Type B pancreatic cell (in vitro differentiated cells): Measurements from ENCODE around the gene PRKAR1B. TPM values are rescaled to one million over a fixed set of nuclear protein-coding genes. Genes with fewer than 3 reads are reported as not detected.

ENCODE experiments used
- DNase-seq: peaks from one replicate; pipeline ENCODE4 v3.0.0; 2021; ENCODE audit warnings: mixed read lengths; ENCODE audit not compliant: unreplicated experiment; ENCODE audit errors: extremely low spot score
- H3K27ac Mint-ChIP-seq: 2 replicates; pipeline ENCODE4 v1.8.0; 2021; ENCODE audit warnings: mild to moderate bottlenecking, mixed read lengths
- H3K27me3 Mint-ChIP-seq: 2 replicates; pipeline ENCODE4 v1.8.0; 2021; ENCODE audit warnings: mixed read lengths
- H3K36me3 Mint-ChIP-seq: 2 replicates; pipeline ENCODE4 v1.8.0; 2021; ENCODE audit warnings: mixed read lengths
- H3K4me1 Mint-ChIP-seq: one replicate; pipeline ENCODE4 v1.8.0; 2021; ENCODE audit warnings: mixed read lengths; ENCODE audit not compliant: unreplicated experiment
- H3K4me3 Mint-ChIP-seq: 2 replicates; pipeline ENCODE4 v1.8.0; 2021; ENCODE audit warnings: mild to moderate bottlenecking, mixed read lengths
- H3K9me3 Mint-ChIP-seq: 2 replicates; pipeline ENCODE4 v1.8.0; 2021; ENCODE audit warnings: mixed read lengths
- total RNA-seq: library from RNA; stranded (reverse); gene quantifications from 2 replicates; pipeline ENCODE4 v1.2.1, GENCODE V29; 2021; ENCODE audit warnings: low replicate concordance
- TF ChIP-seq, protein P1 (sequence below): fragments of 200-600 bp; sonication (generic); conservative IDR thresholded peaks from 2 replicates; pipeline ENCODE4 v1.5.0; 2021; ENCODE audit warnings: antibody characterized with exemption, mild to moderate bottlenecking

The PRKAR1B gene
- total RNA-seq, 1 donor from 2014 or later, result 26.1 TPM

- no peak overlapping the region for H3K27ac Mint-ChIP-seq
- no peak for DNase-seq
- no peaks in the 10 kb centered on the region for H3K27me3 Mint-ChIP-seq
- H3K4me1 Mint-ChIP-seq, result peaks cover 8% of the 10 kb centered on the region
- TF ChIP-seq, protein P1, sequence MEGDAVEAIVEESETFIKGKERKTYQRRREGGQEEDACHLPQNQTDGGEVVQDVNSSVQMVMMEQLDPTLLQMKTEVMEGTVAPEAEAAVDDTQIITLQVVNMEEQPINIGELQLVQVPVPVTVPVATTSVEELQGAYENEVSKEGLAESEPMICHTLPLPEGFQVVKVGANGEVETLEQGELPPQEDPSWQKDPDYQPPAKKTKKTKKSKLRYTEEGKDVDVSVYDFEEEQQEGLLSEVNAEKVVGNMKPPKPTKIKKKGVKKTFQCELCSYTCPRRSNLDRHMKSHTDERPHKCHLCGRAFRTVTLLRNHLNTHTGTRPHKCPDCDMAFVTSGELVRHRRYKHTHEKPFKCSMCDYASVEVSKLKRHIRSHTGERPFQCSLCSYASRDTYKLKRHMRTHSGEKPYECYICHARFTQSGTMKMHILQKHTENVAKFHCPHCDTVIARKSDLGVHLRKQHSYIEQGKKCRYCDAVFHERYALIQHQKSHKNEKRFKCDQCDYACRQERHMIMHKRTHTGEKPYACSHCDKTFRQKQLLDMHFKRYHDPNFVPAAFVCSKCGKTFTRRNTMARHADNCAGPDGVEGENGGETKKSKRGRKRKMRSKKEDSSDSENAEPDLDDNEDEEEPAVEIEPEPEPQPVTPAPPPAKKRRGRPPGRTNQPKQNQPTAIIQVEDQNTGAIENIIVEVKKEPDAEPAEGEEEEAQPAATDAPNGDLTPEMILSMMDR, result no peak
- H3K9me3 Mint-ChIP-seq, result no peaks in the 10 kb centered on the region
- no peak overlapping the region for H3K4me3 Mint-ChIP-seq
- H3K36me3 Mint-ChIP-seq, result no peaks in the 10 kb centered on the region
Measured at GRCh38 chr7:571096-571717, 155.9 kb downstream of the PRKAR1B start.

GRCh38 chr7:570801-571070 is 156.3 kb downstream of the PRKAR1B start:
- Mint-ChIP-seq H3K27ac (no peak overlapping the region), H3K4me3 (no peak overlapping the region), H3K36me3 (no peaks in the 10 kb centered on the region), H3K9me3 (no peaks in the 10 kb centered on the region), H3K27me3 (no peaks in the 10 kb centered on the region), H3K4me1 (peaks cover 8% of the 10 kb centered on the region)
- TF ChIP-seq, protein P1, result no peak
- no peak for DNase-seq

DNA sequence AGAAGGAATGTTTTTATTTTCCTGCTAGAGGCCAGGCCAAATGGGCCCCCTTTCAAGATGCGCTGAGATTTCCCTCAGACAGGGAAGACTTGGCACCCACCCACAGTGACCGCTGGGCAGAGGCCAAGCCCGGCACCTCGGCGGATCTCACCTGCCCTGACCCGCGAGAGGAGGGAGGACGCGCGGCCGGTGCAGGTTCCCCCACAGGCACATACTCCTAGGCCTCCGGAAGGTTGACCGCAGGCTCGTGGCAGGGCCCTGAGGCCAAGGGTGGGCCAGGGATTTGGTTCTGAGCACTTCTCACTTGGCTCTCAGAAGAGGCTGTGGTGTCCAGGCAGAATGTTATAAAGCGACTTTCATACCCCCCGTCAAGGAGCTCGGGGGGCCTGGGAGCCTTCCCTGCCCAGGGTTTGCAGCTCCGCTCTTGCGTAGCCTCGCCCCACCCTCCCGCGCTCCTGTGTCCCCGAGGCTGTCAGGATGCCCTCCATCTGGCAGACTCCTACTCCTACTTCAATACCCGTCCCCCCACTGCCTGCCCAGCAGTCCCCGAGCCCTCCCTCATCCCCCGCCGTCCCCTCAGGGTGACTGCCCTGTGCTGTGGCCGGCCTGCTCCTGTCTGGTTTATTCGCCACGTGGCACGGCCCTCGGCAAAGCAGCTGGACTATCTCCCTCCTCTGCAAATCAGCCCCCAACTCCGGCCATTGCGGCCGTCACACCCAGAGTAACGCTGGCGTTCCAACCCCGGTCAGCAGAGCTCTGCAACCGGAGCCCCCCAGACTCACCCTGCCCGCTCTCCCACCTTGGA is 156.9 kb downstream of the PRKAR1B start:
- TF ChIP-seq, protein P1, result no peak
- H3K27ac Mint-ChIP-seq, result no peak overlapping the region
- H3K4me1 Mint-ChIP-seq, result peaks cover 8% of the 10 kb centered on the region
- no peak overlapping the region for H3K4me3 Mint-ChIP-seq
- H3K27me3 Mint-ChIP-seq, result no peaks in the 10 kb centered on the region
- H3K9me3 Mint-ChIP-seq, result no peaks in the 10 kb centered on the region
- H3K36me3 Mint-ChIP-seq, result no peaks in the 10 kb centered on the region
- no peak for DNase-seq

DNA sequence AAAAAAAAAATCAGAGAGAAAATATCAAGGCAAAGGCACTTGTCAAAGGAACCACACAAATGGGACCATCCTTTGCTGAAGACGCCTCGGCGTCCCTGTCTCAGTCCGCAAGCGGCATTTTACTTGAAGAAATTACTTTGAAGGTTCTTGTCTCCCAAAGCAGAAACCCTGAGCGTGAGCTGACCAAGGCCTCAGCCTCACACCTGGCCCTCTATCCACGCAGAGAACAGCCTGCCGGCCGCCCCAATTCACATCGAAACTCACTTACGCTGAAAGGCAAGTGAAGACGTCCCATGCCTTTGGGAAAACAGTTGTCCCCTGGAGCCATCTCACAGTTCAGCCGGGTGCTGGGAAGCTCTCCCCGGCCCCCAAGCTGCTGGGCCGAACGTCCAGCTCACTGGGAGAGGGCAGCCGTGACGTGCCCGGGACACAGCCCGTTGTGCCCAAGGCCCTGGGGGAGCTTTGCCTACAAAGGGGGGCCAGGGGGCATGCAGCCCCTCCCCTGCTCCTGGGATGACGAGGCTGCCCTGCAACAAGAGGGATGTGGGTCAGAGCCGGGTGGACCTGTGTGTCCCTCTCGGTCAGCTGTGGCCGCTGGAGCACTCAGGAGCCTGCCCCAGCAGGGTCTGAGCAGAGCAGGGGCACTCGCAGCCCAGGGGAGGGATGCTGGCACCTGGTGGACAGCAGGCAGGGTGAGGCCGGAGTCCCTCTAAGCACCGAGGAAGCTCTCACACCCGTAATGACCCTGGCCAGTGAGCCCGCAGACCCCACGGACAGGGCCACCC is 157.8 kb downstream of the PRKAR1B start:
- Mint-ChIP-seq H3K4me3 (no peak overlapping the region), H3K9me3 (no peaks in the 10 kb centered on the region), H3K36me3 (no peaks in the 10 kb centered on the region), H3K4me1 (peaks cover 4% of the 10 kb centered on the region), H3K27ac (no peak overlapping the region), H3K27me3 (no peaks in the 10 kb centered on the region)
- TF ChIP-seq, protein P1, result no peak
- DNase-seq, result no peak

DNA sequence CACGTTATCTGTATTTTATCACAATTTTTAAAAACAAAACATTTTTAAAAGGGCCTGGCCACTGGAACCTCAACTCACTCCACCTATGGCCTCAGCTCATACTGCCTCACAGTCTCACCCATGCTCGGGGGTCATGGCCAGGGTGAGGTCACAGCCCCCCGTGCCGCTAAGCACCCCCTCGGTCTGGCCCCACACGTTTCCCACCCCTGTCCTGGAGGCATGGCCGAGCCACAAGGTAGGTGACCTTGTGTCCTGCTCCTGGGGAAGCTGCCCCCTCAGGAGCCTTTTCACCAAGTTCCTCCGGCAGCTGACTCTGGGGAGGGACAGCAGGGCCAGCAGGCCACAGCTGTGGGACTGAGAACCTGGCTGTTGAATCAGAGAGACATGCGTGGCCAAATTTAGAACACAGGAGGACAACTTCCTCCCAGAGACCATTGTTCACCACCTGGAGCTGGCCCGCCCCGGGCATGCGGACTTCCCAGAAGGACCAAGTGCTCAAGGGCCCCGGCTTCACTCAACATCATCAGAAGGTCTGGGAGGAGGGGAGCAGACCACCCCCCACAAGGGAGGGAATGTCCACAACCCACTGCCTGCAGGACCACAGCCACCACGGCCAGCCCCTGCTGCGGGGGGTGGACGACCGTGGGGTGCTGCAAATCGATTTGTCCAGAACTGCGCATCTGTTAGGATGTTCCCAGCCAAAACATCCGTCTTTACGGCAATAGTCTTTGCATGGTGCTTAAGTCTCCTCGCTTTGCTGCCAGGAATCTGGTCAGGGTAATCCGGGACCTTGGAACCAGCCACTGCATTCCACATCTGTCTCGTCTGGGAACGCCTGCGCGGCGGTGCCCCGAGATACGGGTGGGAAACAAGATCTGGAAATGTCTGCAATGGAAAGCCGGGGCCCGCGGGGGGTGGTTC is 158.8 kb downstream of the PRKAR1B start:
- TF ChIP-seq, protein P1, result no peak
- no peak overlapping the region for H3K4me3 Mint-ChIP-seq
- H3K9me3 Mint-ChIP-seq, result no peaks in the 10 kb centered on the region
- no peaks in the 10 kb centered on the region for H3K36me3 Mint-ChIP-seq
- no peaks in the 10 kb centered on the region for H3K27me3 Mint-ChIP-seq
- H3K27ac Mint-ChIP-seq, result no peak overlapping the region
- no peak for DNase-seq
- H3K4me1 Mint-ChIP-seq, result peaks cover 1% of the 10 kb centered on the region
